Bronchial epithelial cell (primary cell): ENCODE results near the gene CKS1B. TPM values are rescaled to one million over a fixed set of nuclear protein-coding genes. Genes with fewer than 3 reads are reported as not detected.
A peak's percentile ranks its signal among the peaks of the same experiment; 100 is the strongest.

Experiments
- DNase-seq: peaks from one replicate; pipeline ENCODE4 v3.0.0-alpha.2; 2010; ENCODE audit warnings: low read depth
- FAIRE-seq: peaks from 2 replicates; lab custom pipeline; 2011; peaks lifted over from hg19 to GRCh38; lab: Jason Lieb, UNC
- H3K27me3 ChIP-seq: 2 replicates; pipeline ENCODE4 v1.5.1; 2011; ENCODE audit warnings: low read length; ENCODE audit not compliant: control insufficient read depth, insufficient read depth
- H3K36me3 ChIP-seq: 2 replicates; pipeline ENCODE4 v1.5.1; 2011; ENCODE audit warnings: low read length; ENCODE audit not compliant: control insufficient read depth, insufficient read depth
- H3K4me3 ChIP-seq: 2 replicates; pipeline ENCODE4 v1.5.1; 2011; ENCODE audit warnings: mild to moderate bottlenecking, low read depth, low read length, control low read depth
- total RNA-seq: library from RNA; depleted of rRNA; stranded (reverse); fragments of >200 nt; gene quantifications from 2 replicates; pipeline ENCODE4 v1.2.1, GENCODE V29; 2014
- TF ChIP-seq, protein P1 (sequence below): IDR thresholded peaks from 2 replicates; pipeline ENCODE4 v1.5.1; 2011; ENCODE audit warnings: mild to moderate bottlenecking, moderate library complexity, low read length, control low read depth, inconsistent platforms; ENCODE audit not compliant: insufficient read depth, severe bottlenecking

The CKS1B gene
- total RNA-seq, 1 donor from 2014 or later = 56.3 TPM

DNA sequence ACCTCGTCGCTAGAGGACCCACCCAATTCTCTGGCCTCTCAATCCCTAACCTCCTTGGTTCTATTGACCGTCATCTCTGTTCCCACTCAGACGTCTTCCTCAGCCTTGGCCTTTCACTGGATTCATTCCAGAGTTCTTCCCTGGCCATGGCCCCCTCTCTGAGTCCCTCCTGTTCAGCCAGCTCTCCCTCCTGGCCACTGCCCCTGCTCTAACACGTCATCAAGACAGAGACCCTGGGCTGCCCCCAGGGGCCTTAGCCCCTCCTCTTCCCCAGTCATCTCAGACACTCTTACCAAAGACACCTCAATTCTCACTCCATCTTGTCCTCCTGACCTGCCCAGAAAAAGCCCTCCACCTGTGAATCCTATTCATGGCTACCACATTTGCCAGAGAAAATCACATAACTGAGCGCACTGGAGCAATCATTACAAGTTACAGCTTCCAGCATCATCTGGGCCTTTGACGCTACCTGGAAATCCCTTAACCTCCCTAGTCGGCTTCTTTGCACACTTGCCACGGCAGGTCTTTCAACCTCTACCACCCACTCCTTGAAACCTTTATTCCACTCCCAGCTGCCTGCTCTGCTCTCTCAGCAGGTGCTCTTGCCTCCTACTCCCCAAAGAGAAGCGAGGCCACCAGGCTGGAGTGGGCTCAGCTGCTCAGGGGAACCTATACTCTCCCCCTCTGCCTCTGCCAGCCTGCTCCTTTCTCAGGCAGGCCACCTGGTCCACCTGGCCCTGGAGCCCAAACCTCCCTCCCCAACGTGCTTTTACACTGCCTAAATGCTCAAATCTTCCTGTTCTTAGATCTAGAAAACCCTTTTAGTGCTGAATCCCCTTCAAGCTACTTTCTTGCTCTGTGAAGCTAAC lies 45.1 kb downstream of the CKS1B start:
- Histone ChIP-seq H3K36me3 (peaks cover 18% of the 10 kb centered on the region), H3K4me3 (no peak overlapping the region), H3K27me3 (no peaks in the 10 kb centered on the region)
- DNase-seq = no peak
- no peak for FAIRE-seq
- TF ChIP-seq, protein P1, sequence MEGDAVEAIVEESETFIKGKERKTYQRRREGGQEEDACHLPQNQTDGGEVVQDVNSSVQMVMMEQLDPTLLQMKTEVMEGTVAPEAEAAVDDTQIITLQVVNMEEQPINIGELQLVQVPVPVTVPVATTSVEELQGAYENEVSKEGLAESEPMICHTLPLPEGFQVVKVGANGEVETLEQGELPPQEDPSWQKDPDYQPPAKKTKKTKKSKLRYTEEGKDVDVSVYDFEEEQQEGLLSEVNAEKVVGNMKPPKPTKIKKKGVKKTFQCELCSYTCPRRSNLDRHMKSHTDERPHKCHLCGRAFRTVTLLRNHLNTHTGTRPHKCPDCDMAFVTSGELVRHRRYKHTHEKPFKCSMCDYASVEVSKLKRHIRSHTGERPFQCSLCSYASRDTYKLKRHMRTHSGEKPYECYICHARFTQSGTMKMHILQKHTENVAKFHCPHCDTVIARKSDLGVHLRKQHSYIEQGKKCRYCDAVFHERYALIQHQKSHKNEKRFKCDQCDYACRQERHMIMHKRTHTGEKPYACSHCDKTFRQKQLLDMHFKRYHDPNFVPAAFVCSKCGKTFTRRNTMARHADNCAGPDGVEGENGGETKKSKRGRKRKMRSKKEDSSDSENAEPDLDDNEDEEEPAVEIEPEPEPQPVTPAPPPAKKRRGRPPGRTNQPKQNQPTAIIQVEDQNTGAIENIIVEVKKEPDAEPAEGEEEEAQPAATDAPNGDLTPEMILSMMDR = no peak

GRCh38 chr1:155022136-155022926 lies 47.9 kb downstream of the CKS1B start:
- DNase-seq = peak; percentile 21
- TF ChIP-seq, protein P1 = no peak
- no peak for FAIRE-seq

GRCh38 chr1:155022927-155023236 lies 48.4 kb downstream of the CKS1B start:
- DNase-seq (peak; percentile 55), FAIRE-seq (no peak)
- no peaks in the 10 kb centered on the region for H3K27me3 ChIP-seq
- H3K4me3 ChIP-seq = no peak overlapping the region
- H3K36me3 ChIP-seq = peaks cover 7% of the 10 kb centered on the region
- TF ChIP-seq, protein P1 = no peak

More at GRCh38 chr1:155022136-155022926, 47.9 kb downstream of the CKS1B start:
- H3K36me3 ChIP-seq = peaks cover 10% of the 10 kb centered on the region
- no peaks in the 10 kb centered on the region for H3K27me3 ChIP-seq
- H3K4me3 ChIP-seq = no peak overlapping the region

DNA sequence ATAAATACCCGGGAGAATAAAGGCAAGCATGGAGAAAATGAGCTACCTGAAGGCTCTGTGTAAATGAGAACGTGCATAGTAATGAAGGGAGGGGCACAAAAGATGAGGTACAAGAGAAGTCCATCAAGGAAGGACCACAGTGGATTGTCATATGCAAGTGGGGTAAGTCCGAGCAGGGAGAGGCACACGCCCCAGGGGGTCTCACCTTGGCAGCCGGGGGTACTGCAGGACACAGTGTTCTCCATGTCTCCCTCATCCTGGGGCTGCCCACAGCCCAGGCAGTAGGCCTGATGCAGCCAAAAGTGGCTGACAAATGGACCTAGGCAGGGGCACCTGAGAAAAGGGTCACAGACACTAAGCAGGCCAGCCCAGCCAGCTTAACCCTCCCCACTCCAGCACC lies 49.1 kb downstream of the CKS1B start:
- no peak for DNase-seq
- H3K36me3 ChIP-seq = peaks cover 2% of the 10 kb centered on the region
- no peaks in the 10 kb centered on the region for H3K27me3 ChIP-seq
- peak; percentile 18 for FAIRE-seq
- TF ChIP-seq, protein P1 = no peak
- H3K4me3 ChIP-seq = no peak overlapping the region

GRCh38 chr1:155024315-155024714 lies 49.8 kb downstream of the CKS1B start:
- TF ChIP-seq, protein P1 = no peak
- Histone ChIP-seq H3K4me3 (no peak overlapping the region), H3K27me3 (no peaks in the 10 kb centered on the region), H3K36me3 (no peaks in the 10 kb centered on the region)
- FAIRE-seq (no peak), DNase-seq (no peak)
